AG10803 (cell line): Measurements from ENCODE around the gene MRPS23.

Source experiments
- DNase-seq: peaks from one replicate; pipeline ENCODE4 v3.0.0; 2010; ENCODE audit warnings: low read depth
- H3K4me3 ChIP-seq: 2 replicates; pipeline ENCODE4 v1.5.1; 2011; ENCODE audit warnings: mild to moderate bottlenecking, low read length, control low read depth
- TF ChIP-seq, protein P1 (sequence below): conservative IDR thresholded peaks from 2 replicates; pipeline ENCODE4 v1.5.1; 2011; ENCODE audit warnings: mild to moderate bottlenecking, low read length, control low read depth, inconsistent platforms

MRPS23 gene

DNA sequence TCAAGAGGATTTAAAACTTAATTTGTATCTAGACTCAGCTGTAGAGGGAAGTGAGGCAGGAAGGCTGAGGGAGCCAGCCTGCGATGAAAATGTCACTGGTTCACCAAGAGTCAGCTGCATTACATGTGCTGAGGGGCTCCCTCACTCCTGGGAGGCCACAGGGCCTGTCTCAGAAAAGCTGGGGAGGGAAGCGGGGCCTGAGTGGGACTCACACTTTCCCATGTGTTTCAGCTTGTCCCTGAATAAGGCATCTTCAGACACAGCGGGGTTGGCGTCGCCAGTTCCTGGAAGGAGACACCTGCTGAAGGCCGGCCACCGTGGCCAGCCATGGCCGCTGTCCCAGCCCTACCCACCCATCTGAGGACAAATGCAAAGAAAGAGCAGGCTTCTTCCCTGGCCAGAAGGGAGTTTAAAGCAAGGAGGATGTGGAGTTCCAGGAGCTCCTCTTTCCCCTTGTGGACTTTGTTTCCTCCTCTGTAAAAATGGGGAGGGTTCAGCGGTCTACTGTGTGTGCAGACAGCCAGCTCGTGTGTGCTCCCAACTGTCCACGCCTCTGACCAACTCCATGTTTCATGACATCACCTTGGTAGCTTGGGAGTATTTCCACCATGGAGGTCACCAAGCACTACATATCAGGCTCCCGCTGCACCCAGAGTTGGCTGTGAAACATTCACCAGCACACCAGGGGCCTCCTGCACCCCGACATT lies 19.2 kb upstream of the MRPS23 start:
- no peak overlapping the region for H3K4me3 ChIP-seq
- TF ChIP-seq, protein P1, sequence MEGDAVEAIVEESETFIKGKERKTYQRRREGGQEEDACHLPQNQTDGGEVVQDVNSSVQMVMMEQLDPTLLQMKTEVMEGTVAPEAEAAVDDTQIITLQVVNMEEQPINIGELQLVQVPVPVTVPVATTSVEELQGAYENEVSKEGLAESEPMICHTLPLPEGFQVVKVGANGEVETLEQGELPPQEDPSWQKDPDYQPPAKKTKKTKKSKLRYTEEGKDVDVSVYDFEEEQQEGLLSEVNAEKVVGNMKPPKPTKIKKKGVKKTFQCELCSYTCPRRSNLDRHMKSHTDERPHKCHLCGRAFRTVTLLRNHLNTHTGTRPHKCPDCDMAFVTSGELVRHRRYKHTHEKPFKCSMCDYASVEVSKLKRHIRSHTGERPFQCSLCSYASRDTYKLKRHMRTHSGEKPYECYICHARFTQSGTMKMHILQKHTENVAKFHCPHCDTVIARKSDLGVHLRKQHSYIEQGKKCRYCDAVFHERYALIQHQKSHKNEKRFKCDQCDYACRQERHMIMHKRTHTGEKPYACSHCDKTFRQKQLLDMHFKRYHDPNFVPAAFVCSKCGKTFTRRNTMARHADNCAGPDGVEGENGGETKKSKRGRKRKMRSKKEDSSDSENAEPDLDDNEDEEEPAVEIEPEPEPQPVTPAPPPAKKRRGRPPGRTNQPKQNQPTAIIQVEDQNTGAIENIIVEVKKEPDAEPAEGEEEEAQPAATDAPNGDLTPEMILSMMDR, result no peak
- DNase-seq, result no peak

DNA sequence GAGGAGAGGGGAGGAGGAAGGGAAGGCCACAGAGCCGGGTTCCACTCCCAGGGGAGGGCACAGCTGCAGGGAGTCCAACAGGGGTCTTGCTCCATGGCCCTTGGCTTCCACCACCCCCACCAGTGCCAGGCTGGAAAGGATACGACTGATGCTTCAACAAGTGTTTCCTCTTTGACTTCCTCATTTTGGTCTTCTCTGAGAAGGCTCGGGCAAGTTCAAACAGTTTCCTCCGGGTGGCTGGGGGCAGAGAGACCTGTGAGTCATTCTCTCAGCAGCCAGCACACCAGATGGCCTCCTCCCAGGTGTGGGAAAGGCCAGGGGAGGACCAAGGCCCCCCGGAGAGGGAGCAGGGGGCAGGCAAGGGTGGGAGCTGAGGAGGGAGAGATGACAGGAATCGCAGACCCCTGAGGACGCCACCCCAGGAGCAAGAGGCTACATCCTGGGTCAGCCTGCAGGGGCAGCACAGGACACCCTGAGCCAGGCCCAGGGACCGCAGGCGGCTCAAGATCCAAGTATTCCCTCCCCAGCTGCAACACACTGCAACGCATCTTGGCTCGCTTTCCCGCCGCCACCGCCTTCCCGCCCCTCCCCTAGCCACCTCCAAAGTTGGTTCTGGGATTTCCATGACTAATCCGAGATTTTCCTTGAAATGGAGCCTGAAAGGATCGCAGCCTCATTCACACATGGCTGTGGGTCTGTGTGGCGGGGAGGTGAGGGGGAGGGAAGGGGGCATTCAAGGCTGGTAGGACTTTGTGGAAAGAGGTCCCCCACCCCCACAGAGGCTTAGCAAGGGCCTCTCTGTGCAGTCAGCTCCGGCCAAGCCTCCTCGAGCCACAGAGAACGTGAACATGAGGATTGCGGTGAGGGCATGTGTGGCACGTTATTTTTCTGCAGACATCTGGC lies 18.4 kb upstream of the MRPS23 start:
- TF ChIP-seq, protein P1, result peak; percentile 68
- H3K4me3 ChIP-seq, result no peak overlapping the region
- DNase-seq, result peak; percentile 93

GRCh38 chr17:57867126-57867525 lies 17.3 kb upstream of the MRPS23 start:
- DNase-seq, result no peak

GRCh38 chr17:57866723-57867122 lies 16.9 kb upstream of the MRPS23 start:
- no peak overlapping the region for H3K4me3 ChIP-seq
- TF ChIP-seq, protein P1, result no peak
- DNase-seq, result no peak

More at GRCh38 chr17:57867126-57867525, 17.3 kb upstream of the MRPS23 start:
- TF ChIP-seq, protein P1, result no peak
- H3K4me3 ChIP-seq, result no peak overlapping the region

DNA sequence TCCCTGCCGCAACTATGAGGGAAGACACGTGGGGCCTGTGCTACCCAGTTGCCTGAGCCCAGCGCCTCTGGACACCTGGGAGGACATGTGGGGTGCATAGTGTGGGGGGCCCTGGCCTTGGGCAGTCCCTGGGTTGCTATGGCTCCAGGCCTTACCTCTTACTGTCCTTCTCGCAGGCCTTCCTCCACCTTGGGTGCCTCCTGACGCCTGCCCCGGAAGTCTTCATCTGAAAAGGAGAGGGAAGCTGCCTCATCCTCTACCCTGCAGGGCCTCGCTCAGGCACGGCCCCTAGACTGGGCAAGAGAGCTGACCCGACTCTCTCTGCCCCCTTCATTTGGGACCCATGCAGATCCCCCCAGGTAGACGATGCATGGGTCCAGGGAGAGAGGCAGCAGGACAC lies 16.5 kb upstream of the MRPS23 start:
- TF ChIP-seq, protein P1, result no peak
- no peak for DNase-seq

DNA sequence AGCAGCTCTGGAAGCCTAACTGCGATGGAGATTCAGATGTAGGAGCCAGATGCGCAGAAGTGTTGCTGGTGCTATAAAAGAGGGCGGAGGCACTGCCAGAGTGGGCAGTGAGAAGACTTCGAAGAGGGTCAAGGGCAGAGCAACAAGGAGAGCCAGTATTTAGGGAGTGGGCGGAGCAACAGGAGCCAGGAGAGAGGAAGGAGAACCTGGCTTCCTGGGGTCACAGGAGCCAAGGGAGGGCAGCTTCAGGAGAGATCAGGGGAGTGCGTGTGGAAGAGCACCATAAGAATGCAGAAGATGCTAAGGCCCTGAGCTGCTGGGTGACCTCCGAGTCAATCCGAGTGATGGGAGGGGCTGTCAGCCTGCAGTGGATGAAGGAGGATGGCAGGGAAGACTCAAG lies 14.4 kb upstream of the MRPS23 start:
- TF ChIP-seq, protein P1, result no peak
- DNase-seq, result no peak
- no peak overlapping the region for H3K4me3 ChIP-seq

More for the DNA sequence above, 16.5 kb upstream of the MRPS23 start:
- H3K4me3 ChIP-seq, result no peak overlapping the region
